ENCODE results near the gene MVB12B.

MVB12B gene

DNA sequence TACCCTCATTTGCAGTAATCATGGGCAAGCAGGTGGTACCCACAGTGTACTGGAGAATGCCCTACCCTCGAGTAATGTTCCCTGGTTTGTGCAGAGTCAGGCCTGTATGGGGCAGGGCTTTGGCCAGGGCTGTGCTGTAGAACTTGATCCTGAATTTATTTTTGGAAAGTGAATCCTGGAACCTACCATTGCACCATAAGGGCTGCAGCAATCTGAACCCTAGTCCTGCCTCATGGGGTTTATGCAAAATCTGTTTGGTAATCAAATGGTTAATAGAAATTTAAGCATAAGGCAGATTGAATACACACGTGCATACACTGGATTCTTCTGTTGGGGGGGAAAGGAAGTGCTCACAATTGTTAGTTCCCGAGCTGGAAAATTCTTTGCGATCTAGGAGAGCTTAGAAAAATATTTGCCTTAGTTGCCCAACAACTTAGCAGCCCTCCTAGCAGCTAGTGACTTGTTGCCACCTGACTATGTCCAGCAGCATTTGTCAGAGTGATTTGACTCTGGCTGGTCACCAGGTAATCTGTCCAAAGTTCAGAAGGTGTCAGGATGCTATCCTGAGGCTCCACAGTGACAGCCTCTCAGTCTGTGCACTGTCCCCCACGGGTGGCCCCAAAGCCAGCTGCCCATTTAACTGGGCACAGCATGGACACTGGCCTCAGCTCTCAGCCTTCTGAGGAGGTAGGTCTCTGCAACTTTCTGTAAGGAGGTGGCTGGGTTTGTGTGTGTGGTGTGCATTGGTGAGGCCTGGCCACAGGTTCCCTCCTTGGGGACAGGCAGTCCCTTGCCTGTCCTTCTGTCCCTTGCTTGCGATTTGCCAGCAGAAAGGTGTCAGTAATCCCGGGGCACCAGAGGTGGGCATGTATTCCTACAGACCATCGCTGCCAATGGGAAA, 8.3 kb downstream of the MVB12B start:
- no peak for DNase-seq

GRCh38 chr9:126335837-126336735, 9.5 kb downstream of the MVB12B start:
- DNase-seq: no peak

DNA sequence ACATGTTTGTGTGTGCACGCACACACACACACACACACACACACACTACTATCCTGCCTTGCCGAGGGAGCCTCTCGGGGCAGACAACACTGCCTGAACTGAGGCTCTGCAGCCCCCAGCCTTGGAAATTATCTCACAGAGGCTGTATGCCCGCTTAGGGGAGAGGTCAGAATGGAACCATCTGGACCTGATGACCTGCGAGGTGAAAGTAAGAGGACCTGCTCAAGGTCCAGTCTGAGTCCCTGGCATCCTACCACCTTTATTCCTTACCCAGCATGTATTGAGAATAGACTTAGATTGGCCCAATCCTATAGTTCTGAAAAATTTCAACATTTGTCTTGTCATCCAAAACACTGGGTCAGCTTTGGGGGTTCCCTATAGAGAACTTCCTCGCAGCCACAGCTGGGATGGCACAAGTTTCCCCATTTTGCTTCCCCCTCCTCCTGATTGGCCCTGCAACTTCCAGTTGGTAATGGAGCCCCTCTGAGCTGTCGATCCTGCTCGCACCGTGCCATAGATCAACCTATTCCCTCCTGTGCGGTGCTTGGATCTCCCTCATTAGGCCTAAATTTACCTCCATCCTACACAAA, 10.2 kb downstream of the MVB12B start:
- no peak for DNase-seq

DNA sequence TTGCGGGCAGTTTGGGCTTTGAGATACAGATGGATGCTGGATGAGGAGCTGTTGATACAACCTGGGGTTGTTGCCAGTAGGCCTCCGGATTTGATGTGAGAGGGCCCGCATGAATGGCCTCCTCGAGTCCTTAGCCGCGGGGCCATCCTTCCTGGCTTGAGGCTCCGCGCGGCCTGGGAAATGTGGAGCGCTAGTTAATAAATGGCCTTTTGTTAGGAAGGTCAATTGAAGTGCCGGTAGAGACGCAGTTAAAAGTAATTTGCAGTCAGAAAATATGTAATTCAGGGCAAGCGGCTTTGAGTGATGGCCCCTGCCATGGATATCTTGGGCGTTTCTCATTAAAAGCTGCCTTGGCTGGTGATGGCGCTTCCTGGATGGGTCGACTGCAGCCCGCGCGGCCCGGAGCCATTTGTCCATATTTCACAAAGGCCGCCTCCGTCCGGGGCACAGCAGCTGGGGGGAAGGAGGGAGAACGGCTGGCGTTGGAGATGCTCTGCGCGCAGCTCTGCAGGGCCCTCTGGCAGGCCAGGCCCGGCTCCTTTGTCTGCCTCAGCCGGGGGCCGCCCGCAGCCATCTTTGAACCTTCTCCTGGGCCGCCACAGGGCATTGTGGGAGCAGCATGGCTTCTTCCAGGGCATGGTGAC, 11.2 kb downstream of the MVB12B start:
- DNase-seq: no peak

- no peak for DNase-seq
These were observed 12.3 kb downstream of the MVB12B start for GRCh38 chr9:126338945-126339344.

GRCh38 chr9:126341426-126341825, 14.8 kb downstream of the MVB12B start:
- no peak for DNase-seq

- no peak for DNase-seq
These were observed 15.3 kb downstream of the MVB12B start for GRCh38 chr9:126341902-126342301.

- no peak for DNase-seq
These were observed 16.0 kb downstream of the MVB12B start for GRCh38 chr9:126342621-126343031.

- no peak for DNase-seq
These were observed 16.7 kb downstream of the MVB12B start for GRCh38 chr9:126343271-126343700.

GRCh38 chr9:126346031-126346430, 19.4 kb downstream of the MVB12B start:
- DNase-seq: no peak

DNA sequence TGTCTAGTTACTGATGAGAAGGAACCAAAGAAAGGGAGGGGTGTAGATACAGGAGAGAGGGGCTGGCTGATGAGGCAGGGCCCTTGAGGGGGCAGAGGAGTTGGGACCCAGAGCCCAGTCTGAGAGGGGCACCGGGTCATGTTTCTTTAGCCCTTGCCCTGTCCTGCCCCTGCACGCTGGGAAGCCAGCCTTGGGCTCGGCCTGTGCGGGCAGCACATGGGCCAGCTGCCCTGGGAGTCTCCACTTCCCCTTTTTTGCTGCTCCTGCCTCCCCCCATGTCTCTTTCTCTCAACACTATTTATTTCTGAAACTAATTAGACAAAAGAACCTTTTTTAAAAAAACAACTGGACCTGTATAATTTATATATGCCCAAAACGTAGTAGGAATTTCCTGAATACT, 20.5 kb downstream of the MVB12B start:
- DNase-seq: no peak

DNA sequence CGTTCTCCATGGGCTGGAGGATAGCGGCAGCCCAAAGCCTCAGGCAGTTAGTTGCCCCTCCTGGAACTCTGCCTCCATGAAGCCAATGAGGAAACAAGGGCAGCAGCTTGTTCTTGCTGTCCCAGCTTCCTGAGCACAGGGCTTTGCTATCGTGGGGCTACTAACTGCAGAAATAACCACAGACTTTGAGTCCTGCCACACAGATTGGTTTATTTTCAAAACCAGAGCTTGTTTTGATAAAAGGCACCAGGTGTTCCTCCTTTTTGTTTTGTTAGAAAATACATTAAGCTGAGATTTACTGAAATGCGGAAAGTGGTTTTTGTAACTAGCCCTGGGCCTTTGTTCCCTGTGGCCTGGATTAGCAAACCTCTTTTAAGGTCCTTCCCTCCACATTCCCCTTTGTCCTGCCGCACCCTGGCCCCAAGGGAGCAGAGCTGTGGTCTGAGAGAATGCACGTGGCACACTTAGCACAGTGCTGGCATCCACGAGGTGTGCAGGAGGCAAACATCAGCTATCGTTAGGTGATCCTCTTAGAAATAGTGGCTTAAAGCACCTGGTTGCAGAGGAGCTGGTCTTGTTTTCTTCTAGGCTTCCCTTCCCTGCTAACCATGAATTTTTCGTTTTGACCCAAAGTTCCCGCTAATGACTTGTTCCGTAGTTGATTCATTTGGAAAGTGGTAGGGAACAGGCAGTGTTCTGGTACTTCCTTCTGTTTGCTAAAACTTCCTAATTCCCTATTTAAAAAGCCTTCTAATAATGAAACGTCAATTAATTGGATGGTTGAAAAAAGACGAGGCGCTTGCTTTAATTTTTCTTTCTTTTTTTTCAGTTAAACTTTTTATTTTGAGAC, 21.5 kb downstream of the MVB12B start:
- no peak for DNase-seq

- no peak for DNase-seq
These were observed 22.4 kb downstream of the MVB12B start for GRCh38 chr9:126348911-126349550.

DNA sequence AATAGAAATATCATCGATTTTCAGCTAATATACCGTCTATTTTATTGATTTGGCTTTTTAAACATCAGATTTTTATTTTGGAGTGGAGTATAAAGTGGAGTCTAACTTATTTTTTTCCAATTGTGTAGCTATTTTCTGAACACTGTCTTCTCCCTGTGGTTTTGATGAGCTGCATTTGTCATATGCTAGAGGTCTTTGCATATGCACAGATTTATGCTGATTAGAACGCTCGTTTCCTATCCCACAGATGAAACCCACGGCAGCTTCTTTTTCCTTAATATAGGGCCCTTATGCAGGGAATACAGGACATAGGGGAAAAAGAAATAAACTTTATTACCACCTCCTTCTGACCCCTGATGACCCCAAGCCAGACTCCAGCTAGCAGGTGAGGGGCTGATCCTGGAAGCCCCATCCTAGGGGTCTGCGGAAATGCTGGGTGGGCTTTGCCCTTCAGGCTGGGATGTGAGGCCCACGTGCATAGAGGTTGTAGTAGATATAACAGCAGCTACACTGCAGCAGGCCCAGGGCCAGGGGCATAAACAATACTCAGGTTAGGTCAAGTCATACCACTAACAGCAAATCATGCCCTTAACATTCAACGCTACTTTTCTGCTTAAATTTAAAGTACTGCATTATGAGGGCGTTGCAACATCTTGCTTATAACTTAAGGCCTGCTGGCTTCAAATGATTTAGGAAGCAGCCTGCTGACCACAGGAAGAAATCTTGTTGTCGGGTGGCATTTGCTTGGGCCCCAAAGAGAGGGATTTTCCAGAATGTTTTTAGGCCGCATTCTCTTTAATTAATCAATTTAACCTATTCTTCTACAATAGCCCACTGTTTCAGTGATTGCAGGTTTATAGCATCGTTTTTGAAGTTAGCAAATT, 28.5 kb downstream of the MVB12B start:
- DNase-seq: no peak

GRCh38 chr9:126357074-126357473, 30.4 kb downstream of the MVB12B start:
- DNase-seq: no peak

DNA sequence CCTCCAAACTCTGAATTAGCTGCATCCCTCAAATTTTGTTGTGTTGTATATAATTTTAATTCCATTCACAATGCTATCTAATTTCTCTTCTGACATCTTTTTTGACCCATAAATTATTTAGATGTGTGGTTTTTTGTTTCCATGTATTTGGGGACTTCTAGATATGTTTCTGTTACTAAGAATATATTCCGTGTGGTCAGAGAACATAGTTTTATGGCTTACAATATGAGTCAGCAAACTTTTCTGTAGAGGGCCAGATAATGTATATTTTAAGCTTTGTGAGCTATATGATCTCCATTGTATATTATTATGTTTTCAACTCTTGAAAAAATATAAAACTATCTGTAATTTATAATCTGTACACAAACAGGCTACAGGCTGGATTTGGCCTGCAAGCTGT, 33.4 kb downstream of the MVB12B start:
- DNase-seq: no peak

GRCh38 chr9:126361810-126362238, 35.2 kb downstream of the MVB12B start:
- no peak for DNase-seq

DNA sequence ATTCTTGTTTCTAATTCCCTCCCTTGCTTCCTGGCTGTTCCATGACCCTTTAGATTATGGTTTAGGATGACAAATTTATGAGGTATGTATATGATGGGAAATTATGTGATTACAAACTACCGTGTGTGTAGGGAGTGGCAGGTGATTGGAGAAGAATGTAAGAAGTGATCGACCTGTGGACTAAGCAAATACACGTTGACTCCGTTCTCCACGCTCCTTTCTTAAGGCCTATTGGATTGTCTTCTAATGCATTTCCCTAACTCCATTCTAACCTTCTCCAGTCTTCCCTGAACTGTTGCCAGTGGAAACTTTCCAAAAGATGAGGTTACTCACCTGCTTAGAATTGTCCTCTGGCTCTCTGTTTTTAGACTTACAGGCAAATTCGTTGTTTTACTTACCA, 36.6 kb downstream of the MVB12B start:
- no peak for DNase-seq

GRCh38 chr9:126363847-126364671, 37.4 kb downstream of the MVB12B start:
- no peak for DNase-seq
